GM18505 (cell line): ENCODE results near the gene TMEM131L.

Experiments used
- ATAC-seq: cut with Tn5 transposase; IDR thresholded peaks from one replicate; pipeline ENCODE4 v1.9.1; 2021; ENCODE audit not compliant: unreplicated experiment
- POLR2A ChIP-seq: IDR thresholded peaks from 4 replicates; pipeline ENCODE4 v1.6.1; 2011; ENCODE audit warnings: borderline replicate concordance; ENCODE audit not compliant: insufficient read depth, insufficient read length; ENCODE audit errors: extremely low read depth

Gene TMEM131L

GRCh38 chr4:153629776-153630175 is 163.6 kb downstream of the TMEM131L start:
- no peak for ATAC-seq

DNA sequence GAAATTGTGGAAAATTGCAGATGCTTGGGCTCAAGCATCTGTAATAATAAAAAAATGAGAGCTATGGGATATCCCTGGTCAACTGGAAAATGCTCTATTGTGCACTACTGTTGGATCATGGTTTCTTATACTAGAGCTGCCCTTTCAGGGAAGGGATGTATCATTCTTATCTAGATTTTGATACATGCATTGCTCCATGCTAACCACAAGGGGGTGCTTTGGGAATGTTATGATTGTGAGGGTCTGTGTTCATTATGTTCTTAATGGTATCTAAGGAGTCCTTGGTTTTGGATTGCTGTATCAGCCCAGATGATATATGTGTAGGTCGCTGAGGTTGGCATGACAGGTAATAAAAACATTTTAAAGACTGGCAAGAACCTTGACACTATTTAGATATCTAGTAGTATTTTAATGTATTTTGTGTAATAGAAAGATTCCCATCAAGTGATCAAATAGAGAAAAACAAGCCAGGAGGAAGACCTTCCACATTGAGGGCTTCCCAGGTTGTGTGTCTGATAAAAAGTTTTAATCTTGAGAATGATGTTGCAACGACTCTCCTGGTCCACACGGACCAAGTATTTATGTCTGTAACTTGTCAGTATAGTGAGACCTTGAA is 168.7 kb downstream of the TMEM131L start:
- peak; percentile 16 for TF ChIP-seq POLR2A
- ATAC-seq, result no peak

More at GRCh38 chr4:153629776-153630175, 163.6 kb downstream of the TMEM131L start:
- no peak for TF ChIP-seq POLR2A

GRCh38 chr4:153635846-153636245 is 169.7 kb downstream of the TMEM131L start:
- ATAC-seq, result no peak
- TF ChIP-seq POLR2A, result no peak

DNA sequence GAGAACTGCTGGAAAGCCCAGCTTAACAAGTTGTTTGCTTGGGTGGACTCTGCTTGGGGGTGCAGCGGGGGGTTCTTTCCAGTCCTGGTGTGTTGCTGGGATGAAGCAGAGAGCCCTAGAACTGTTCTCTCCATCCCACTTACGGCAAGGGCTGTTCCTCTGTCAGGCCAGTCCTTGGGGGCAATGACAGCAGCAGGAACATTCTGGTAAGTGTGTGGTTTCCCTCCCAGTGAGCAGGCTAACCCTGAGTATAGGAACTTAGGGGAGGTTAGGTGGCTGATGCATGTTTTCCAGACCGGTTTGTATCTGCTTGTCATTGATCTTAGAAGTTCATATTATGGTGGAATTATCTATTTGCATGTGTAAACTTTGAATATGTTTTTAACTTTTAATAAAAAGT is 171.0 kb downstream of the TMEM131L start:
- no peak for TF ChIP-seq POLR2A

GRCh38 chr4:153638011-153638410 is 171.9 kb downstream of the TMEM131L start:
- no peak for ATAC-seq

More for the DNA sequence above, 171.0 kb downstream of the TMEM131L start:
- no peak for ATAC-seq

GRCh38 chr4:153638999-153639398 is 172.8 kb downstream of the TMEM131L start:
- ATAC-seq, result no peak

More at GRCh38 chr4:153638011-153638410, 171.9 kb downstream of the TMEM131L start:
- no peak for TF ChIP-seq POLR2A

DNA sequence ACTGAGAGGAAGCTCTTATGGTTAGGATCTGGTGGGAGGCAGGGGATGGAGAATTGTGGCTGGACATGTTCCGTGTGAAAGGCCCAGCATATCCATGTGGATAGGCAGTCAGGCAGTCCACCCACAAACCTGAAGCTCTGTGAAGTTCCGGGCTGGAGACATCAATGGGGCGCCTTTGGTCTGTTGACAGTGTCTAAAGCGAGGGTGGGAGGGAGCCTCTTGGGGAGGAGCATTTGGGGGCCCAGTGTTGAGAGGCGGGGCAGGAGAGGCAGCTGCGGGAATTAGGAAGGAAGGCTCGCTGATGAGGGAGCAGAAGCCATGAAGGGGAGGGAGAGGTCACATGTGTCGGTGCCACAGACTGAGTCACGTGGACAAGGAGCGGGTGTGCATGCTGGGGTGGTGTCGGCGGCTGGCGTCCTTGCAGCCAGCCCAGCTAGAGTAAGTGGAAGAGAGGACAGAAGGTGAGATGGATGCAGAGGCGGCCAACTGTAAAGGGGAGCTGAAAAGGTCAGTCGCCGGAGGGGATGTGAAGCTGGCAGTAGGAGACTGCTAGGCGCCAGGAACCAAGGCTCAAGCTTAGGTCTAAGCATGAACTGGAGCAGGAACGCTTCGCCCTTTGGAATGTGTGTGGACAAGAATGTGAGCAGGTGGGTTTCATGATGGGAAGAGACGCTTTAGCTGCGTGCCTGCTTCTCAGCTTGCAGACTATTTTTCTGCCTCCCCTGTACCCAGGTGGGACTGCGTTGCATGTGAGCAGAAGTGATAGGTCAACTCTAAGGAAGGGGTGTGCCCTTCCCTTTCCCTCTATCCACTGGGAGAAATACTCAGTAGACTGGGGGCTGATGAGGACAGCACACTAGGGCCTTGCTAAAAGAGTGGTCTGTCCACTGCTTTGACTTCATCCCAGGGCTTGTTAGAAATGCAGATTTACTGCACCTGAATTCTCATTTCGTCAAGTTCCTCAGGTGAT is 174.0 kb downstream of the TMEM131L start:
- ATAC-seq, result no peak
- no peak for TF ChIP-seq POLR2A

More at GRCh38 chr4:153638999-153639398, 172.8 kb downstream of the TMEM131L start:
- TF ChIP-seq POLR2A, result no peak

DNA sequence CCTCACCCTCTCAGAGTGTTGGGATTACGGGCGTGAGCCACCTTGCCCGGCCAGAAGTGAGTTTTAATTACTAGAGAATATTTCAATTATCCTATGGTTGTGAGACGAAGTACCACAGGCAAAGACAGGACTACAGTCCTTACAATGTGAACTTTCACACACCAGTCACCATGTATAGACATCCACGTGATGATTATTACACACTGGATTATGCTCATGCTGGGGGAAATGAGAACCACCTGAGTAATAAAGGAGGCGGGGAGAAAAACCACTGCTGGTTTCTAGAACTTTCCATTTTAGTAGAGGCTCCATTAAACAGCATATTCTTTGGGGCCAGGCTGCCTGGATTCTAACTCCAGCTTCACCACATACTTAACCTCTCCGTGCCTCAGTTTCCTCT is 175.4 kb downstream of the TMEM131L start:
- no peak for TF ChIP-seq POLR2A
- no peak for ATAC-seq

- TF ChIP-seq POLR2A, result no peak
- peak; percentile 94 for ATAC-seq
Measured at GRCh38 chr4:153643406-153644383, 177.5 kb downstream of the TMEM131L start.

DNA sequence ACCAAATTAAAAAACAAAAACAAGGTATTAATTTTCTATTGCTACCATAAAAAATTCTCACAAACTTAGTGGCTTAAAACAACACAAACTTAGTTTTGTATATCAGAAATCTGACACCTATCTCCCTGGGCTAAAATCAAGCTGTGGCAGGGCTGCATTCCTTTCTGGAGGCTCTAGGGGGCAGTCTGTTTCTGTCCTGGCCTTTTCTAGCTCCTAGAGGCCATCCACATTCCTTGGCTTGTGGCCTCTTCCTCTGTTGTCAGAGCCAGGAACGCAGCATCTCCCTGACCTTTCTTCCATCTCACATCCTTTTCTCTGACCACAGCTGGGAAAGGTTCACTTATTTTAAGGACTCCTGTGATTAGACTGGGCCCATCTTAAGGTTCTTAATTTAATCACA is 179.0 kb downstream of the TMEM131L start:
- TF ChIP-seq POLR2A, result no peak
- ATAC-seq, result no peak

GRCh38 chr4:153646261-153646660 is 180.1 kb downstream of the TMEM131L start:
- no peak for TF ChIP-seq POLR2A

GRCh38 chr4:153646978-153647377 is 180.8 kb downstream of the TMEM131L start:
- TF ChIP-seq POLR2A, result no peak
- ATAC-seq, result no peak

More at GRCh38 chr4:153646261-153646660, 180.1 kb downstream of the TMEM131L start:
- no peak for ATAC-seq
